GM10266 (cell line): ENCODE results near the gene BCL6.
A peak's percentile ranks its signal among the peaks of the same experiment; 100 is the strongest.

ENCODE experiments used
- DNase-seq: peaks from one replicate; pipeline ENCODE4 v3.0.0; 2012; ENCODE audit errors: extremely low spot score
- TF ChIP-seq, protein P1 (sequence below): IDR thresholded peaks from 2 replicates; pipeline ENCODE4 v1.5.1; 2012; ENCODE audit warnings: mild to moderate bottlenecking, low read depth; ENCODE audit not compliant: control insufficient read depth, insufficient read depth; ENCODE audit errors: missing control alignments

BCL6 gene

DNA sequence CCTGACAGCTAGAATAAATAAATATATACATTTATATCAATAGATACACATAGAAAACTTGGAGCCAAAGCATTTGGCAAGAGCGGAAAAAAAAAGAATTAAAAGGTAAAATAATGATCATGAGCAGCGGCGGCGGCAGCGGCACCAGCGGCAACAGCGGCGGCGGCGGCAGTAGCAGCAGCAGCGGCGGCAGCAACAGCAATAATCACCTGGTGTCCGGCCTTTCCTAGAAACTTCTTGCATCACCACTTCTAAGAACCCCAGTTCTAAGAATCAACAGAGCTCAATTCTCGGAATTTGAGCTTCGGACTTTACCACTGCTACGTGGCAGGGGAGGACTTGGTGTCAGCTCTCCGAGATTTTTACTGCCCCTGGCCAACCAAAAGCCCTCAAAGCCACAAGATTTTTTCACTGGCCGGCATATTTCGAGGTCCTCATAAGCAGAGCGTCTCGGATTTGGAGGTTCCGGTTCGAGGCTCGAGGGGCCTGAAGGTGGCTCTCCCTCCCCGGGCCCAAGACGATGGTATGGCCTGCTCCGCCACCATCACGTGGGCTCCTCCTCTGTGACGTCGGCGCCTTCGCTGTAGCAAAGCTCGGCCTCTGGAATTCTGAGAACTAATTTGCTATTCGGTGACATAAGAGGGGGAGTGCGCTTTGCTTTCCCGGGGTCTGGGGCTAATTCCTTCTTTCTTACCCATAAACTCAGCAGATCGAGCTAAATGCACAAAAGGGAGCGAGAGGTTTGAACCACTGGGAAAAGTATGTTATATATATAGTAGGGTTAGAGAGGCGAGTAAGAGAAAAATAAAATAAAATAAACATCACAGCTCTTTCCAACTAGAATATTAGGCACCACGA lies at the start of gene BCL6:
TSS of gene BCL6 (minus strand) at position 268 of the 858 bp plus-strand sequence. CDS start 11,775 bp downstream, outside the sequence.
- TF ChIP-seq, protein P1, sequence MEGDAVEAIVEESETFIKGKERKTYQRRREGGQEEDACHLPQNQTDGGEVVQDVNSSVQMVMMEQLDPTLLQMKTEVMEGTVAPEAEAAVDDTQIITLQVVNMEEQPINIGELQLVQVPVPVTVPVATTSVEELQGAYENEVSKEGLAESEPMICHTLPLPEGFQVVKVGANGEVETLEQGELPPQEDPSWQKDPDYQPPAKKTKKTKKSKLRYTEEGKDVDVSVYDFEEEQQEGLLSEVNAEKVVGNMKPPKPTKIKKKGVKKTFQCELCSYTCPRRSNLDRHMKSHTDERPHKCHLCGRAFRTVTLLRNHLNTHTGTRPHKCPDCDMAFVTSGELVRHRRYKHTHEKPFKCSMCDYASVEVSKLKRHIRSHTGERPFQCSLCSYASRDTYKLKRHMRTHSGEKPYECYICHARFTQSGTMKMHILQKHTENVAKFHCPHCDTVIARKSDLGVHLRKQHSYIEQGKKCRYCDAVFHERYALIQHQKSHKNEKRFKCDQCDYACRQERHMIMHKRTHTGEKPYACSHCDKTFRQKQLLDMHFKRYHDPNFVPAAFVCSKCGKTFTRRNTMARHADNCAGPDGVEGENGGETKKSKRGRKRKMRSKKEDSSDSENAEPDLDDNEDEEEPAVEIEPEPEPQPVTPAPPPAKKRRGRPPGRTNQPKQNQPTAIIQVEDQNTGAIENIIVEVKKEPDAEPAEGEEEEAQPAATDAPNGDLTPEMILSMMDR = no peak
- DNase-seq = peak; percentile 80

DNA sequence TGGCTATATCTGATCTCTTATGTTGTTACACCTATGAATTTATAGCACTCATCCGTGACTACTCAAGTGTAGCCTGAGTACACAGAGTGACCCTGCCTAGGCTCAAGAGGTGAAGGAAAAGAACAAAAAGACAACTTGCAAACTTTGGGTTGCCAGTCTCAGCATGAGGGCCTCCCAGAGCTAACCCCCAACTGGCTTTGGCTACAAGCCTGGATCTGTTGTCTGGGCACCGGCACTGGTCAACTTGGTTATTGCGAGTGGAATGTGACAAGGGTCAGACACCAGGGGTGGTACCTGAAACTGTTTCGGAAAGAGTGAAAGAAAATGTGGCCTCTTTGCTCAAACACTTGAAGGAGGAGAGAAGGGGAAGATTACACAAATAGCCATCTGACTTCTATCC lies 49.5 kb upstream of the BCL6 start:
- DNase-seq = no peak

DNA sequence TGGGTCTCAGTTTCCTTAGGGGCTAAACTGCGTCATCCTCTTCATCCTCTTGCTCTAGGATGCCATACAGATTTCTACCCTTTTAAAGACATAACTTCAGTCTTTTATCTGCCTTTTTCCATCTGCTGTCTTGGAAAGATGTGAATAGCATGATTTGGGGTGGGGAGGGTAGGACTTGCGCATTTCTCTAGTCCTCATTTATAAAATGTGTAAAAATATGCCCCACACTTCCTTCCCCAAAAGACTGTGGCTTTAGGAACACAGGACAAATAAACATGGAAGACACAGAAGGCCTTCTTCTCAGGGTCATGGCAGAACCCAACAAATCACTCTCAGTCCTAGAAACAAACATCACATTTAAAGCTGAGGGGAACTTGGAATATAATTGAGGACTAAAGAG lies 48.4 kb upstream of the BCL6 start:
- TF ChIP-seq, protein P1 = no peak
- no peak for DNase-seq

More for the DNA sequence above, 49.5 kb upstream of the BCL6 start:
- TF ChIP-seq, protein P1 = no peak

DNA sequence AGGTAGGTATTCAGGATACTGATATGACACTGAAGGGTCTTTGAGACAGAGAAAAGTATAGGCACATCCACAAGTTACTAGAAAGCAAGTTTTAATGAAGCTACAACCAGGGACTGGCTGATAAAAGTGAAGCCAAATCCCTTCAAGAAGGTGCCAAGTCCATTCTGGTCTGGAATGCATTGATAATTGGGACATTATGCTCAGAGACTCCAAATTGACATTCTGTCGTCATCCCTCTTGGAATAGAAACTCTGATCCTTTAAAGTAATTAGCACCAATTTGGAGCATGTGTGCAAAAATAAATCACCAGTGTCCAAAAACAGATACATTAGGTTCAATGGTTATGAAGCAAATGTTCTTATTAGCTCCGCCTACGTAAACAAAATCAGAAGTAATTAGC lies 47.3 kb upstream of the BCL6 start:
- no peak for DNase-seq
- TF ChIP-seq, protein P1 = no peak

DNA sequence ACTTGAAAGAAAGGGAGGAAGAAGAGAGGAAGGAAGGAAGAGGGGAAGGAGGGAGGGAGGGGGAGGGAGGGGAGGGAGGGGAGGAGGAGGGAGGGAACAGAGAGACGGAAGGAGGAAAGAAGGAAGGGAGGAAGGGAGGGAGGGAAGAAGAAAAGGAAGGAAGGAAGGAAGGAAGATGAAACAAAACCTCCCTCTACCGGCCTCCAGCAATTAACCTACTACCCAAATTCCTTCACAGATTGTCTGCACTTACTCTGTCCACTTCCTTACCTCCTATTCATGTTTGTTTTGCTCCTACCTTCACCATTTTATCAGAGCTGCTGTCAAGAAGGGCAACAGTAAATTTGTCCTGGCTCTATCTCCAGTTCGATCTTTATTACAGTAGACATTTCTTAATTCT lies 44.6 kb upstream of the BCL6 start:
- no peak for DNase-seq

DNA sequence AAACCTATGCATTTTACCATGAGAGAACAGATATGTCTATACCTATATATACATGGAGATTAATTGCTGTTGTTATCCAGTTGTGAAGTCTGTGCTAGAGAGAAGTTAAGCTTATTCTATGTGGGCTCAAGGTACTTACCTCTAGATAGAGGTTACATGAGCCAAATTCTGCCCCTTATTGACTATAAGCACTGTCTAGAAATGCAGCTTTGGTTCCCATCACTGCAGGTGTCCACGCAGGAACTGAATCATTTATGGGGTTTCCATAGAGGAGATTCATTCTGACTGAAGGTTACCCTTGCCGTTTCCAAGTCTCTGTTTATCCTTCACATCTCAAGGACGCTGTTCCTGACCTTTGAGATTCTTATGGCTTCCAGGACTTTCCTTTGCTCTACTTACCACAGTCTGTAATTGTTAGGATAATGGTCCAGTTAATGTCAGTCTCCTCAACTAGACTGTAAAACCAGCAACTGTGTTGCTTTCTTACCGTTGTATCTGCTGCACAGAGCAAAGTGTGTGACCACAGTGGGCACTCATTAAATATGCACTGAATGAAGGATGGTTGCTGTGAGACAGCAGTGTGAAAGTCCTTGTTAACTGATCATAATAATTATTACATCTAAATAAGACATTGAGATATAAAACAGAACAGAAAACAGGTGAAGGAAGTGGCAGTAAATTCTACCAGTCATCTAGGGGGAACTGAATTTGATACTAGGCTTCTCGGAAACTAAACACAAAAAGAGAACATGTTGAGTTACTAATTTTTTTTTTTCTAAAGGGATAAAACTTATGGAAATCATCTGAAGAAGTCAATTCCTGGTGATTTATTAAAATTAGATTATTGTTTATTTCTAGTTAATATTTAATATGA lies 44.0 kb upstream of the BCL6 start:
- TF ChIP-seq, protein P1 = no peak
- no peak for DNase-seq

More for the DNA sequence above, 44.6 kb upstream of the BCL6 start:
- TF ChIP-seq, protein P1 = no peak
